CD14-positive monocyte (primary cell): ENCODE results near the gene TM4SF1. TPM values are rescaled to one million over a fixed set of nuclear protein-coding genes. Genes with fewer than 3 reads are reported as not detected.

Experiments used
- DNase-seq, 3 donors: peaks; one replicate each; pipeline ENCODE4 v3.0.0-alpha.2; 2011 to 2022
- H2AFZ ChIP-seq: 2 replicates; pipeline ENCODE4 v1.6.0; 2012; ENCODE audit warnings: mild to moderate bottlenecking, low read depth, low read length, inconsistent platforms; ENCODE audit not compliant: insufficient read depth, poor library complexity, severe bottlenecking
- H3K27ac ChIP-seq, 2 donors: 1 replicate in 1 of 2; 2 replicates in 1 of 2; pipeline ENCODE4 v1.5.1; 2012 to 2013; ENCODE audit warnings: low read length in 2 of 2, control low read depth in 1 of 2, inconsistent platforms in 1 of 2, low read depth in 1 of 2, mild to moderate bottlenecking in 1 of 2
- H3K27me3 ChIP-seq, 2 donors: one replicate each; pipeline versions ENCODE4 v1.6.0 to v1.6.1; 2011 to 2013; ENCODE audit warnings: low read length in 2 of 2; ENCODE audit not compliant: control insufficient read depth in 2 of 2, insufficient read depth in 2 of 2
- H3K36me3 ChIP-seq, 2 donors: replicated peaks in 1 of 2; 1 replicate in 1 of 2; 2 replicates in 1 of 2; pipeline versions ENCODE4 v1.5.1 to v1.6.1; 2012 to 2013; ENCODE audit warnings: low read length in 2 of 2, control low read depth in 1 of 2, inconsistent platforms in 1 of 2, mild to moderate bottlenecking in 1 of 2; ENCODE audit not compliant: insufficient read depth in 2 of 2, control insufficient read depth in 1 of 2
- H3K4me1 ChIP-seq, 2 donors: 1 replicate in 1 of 2; 2 replicates in 1 of 2; pipeline versions ENCODE4 v1.5.1 to v1.6.1; 2012 to 2013; ENCODE audit warnings: low read length in 2 of 2, control low read depth in 1 of 2, inconsistent platforms in 1 of 2, mild to moderate bottlenecking in 1 of 2, moderate library complexity in 1 of 2; ENCODE audit not compliant: insufficient read depth in 2 of 2, control insufficient read depth in 1 of 2
- H3K4me2 ChIP-seq: replicated peaks from 2 replicates; pipeline ENCODE3; 2012; ENCODE audit warnings: low read length, moderate library complexity, mild to moderate bottlenecking; ENCODE audit not compliant: poor library complexity, severe bottlenecking; ENCODE audit errors: extremely low read depth
- H3K4me3 ChIP-seq, 3 experiments: fragments of 200-600 bp in 1 of 3; sonication (generic) in 1 of 3; replicated peaks in 1 of 3; 1 replicate in 2 of 3; 2 replicates in 1 of 3; pipeline ENCODE4 v1.5.1; 2011 to 2013; ENCODE audit warnings: low read length in 3 of 3, mild to moderate bottlenecking in 3 of 3, control low read depth in 2 of 3, low read depth in 2 of 3, inconsistent platforms in 1 of 3, moderate library complexity in 1 of 3
- H3K79me2 ChIP-seq: 2 replicates; pipeline ENCODE4 v1.6.0; 2012; ENCODE audit warnings: mild to moderate bottlenecking, control low read depth, inconsistent platforms, low read length, moderate library complexity; ENCODE audit not compliant: insufficient read depth
- H3K9ac ChIP-seq: 2 replicates; pipeline ENCODE4 v1.6.0; 2017; ENCODE audit warnings: low read length, mild to moderate bottlenecking; ENCODE audit not compliant: insufficient read depth, poor library complexity, severe bottlenecking
- H3K9me3 ChIP-seq, 2 donors: replicated peaks in 1 of 2; 1 replicate in 1 of 2; 2 replicates in 1 of 2; pipeline versions ENCODE4 v1.5.1 to v1.6.1; 2012 to 2013; ENCODE audit warnings: low read length in 2 of 2, control low read depth in 1 of 2; ENCODE audit not compliant: control insufficient read depth in 1 of 2, insufficient read depth in 1 of 2
- H4K20me1 ChIP-seq: 2 replicates; pipeline ENCODE4 v1.6.0; 2012; ENCODE audit warnings: mild to moderate bottlenecking, low read length, control low read depth, moderate library complexity; ENCODE audit not compliant: insufficient read depth
- H3K27ac Mint-ChIP-seq, 7 donors: one replicate each; pipeline ENCODE4 v1.8.0; 2020; ENCODE audit warnings: mild to moderate bottlenecking in 7 of 7, mixed read lengths in 7 of 7, moderate library complexity in 6 of 7, inconsistent platforms in 2 of 7
- H3K27me3 Mint-ChIP-seq, 3 donors: one replicate each; pipeline ENCODE4 v1.8.0; 2021 to 2022; ENCODE audit warnings: low read depth in 3 of 3, mild to moderate bottlenecking in 3 of 3, mixed read lengths in 3 of 3, moderate library complexity in 3 of 3, inconsistent platforms in 1 of 3
- H3K36me3 Mint-ChIP-seq, 2 donors: one replicate each; pipeline ENCODE4 v1.8.0; 2020; ENCODE audit warnings: mixed read lengths in 2 of 2, inconsistent platforms in 1 of 2, mild to moderate bottlenecking in 1 of 2
- H3K4me1 Mint-ChIP-seq: one replicate; pipeline ENCODE4 v1.8.0; 2020; ENCODE audit warnings: mild to moderate bottlenecking, mixed read lengths
- H3K4me3 Mint-ChIP-seq, 2 donors: one replicate each; pipeline ENCODE4 v1.8.0; 2020; ENCODE audit warnings: mild to moderate bottlenecking in 2 of 2, mixed read lengths in 2 of 2, moderate library complexity in 1 of 2
- H3K9me3 Mint-ChIP-seq, 7 donors: one replicate each; pipeline ENCODE4 v1.8.0; 2020 to 2022; ENCODE audit warnings: mixed read lengths in 7 of 7, mild to moderate bottlenecking in 6 of 7, moderate library complexity in 6 of 7, inconsistent platforms in 2 of 7
- WGBS: methylation state at CpG from one replicate; pipeline ENCODE4 v1.1.5; 2013; ENCODE audit warnings: missing lambda C conversion rate; ENCODE audit not compliant: insufficient coverage; 5-methylcytosine and 5-hydroxymethylcytosine counted together
- intact Hi-C, 2 donors: fragments of 100-400 bp; cut with micrococcal nuclease; formaldehyde crosslinking; loops; one replicate each; pipeline versions ENCODE4 v1.15.0 to v1.15.1; 2023
- polyA plus RNA-seq, 3 donors: library from polyadenylated mRNA; depleted of rRNA in 1 of 3; unstranded in 2 of 3; stranded (reverse) in 1 of 3; fragments of 300-500 nt in 2 of 3; fragments of >200 nt in 1 of 3; fragmentation: Illumina TruSeq in 2 of 3; gene quantifications; 1 replicate in 2 of 3; 2 replicates in 1 of 3; pipeline ENCODE4 v1.2.3, GENCODE V29; 2012 to 2021
- TF ChIP-seq, protein P1 (sequence below): fragments of 200-600 bp; IDR thresholded peaks from one replicate; pipeline ENCODE4 v1.8.0; 2022; ENCODE audit warnings: antibody characterized with exemption, mild to moderate bottlenecking

The TM4SF1 gene
- polyA plus RNA-seq, 3 donors = not detected

DNA sequence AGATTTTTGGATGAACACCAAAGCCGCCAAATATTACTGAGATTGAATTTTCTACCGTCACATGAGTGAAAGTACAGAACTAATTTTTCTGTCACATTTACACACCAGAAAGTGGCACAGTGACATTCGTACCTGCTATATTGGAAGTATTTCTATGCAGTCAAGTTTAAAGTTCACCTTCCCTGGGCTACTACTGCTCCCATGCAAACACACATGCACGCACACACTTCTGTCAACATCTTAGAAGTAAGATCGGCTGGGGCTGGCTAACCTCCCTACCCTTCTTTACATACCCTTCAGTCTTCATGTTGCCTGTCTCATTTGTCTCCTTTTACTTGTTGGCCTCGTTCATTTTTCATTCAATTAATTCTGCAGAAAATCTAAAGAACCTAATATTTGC, 19.0 kb upstream of the TM4SF1 start:
- Mint-ChIP-seq H3K36me3 (no peaks in the 10 kb centered on the region), H3K4me1 (peaks cover 11% of the 10 kb centered on the region), H3K27ac (peak overlapping the region in 1 of 7 donors; percentile 27), H3K27me3 (peaks cover 0 to 2% (median 0%) of the 10 kb centered on the region in 3 donors), H3K4me3 (no peak overlapping the region), H3K9me3 (no peaks in the 10 kb centered on the region)
- H3K79me2 ChIP-seq = no peaks in the 10 kb centered on the region
- no peak for DNase-seq
- no peaks in the 10 kb centered on the region for H3K9me3 ChIP-seq
- H3K4me3 ChIP-seq = no peak overlapping the region
- intact Hi-C loops = loop anchor here in 1 of 2 donors (10.0 kb wide), 2 partner anchors 48 to 78 kb away; partner anchors contain the start of gene TM4SF4
- TF ChIP-seq, protein P1, sequence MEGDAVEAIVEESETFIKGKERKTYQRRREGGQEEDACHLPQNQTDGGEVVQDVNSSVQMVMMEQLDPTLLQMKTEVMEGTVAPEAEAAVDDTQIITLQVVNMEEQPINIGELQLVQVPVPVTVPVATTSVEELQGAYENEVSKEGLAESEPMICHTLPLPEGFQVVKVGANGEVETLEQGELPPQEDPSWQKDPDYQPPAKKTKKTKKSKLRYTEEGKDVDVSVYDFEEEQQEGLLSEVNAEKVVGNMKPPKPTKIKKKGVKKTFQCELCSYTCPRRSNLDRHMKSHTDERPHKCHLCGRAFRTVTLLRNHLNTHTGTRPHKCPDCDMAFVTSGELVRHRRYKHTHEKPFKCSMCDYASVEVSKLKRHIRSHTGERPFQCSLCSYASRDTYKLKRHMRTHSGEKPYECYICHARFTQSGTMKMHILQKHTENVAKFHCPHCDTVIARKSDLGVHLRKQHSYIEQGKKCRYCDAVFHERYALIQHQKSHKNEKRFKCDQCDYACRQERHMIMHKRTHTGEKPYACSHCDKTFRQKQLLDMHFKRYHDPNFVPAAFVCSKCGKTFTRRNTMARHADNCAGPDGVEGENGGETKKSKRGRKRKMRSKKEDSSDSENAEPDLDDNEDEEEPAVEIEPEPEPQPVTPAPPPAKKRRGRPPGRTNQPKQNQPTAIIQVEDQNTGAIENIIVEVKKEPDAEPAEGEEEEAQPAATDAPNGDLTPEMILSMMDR = no peak
- no peak overlapping the region for H2AFZ ChIP-seq
- H3K27me3 ChIP-seq = no peaks in the 10 kb centered on the region
- no peak overlapping the region for H3K27ac ChIP-seq
- H3K9ac ChIP-seq = no peak overlapping the region
- no peaks in the 10 kb centered on the region for H3K36me3 ChIP-seq
- H3K4me1 ChIP-seq = peaks cover 10 to 14% of the 10 kb centered on the region in 2 donors
- H3K4me2 ChIP-seq = no peak overlapping the region
- 100% methylated on average over 5 of the region's 6 CpGs for WGBS
- no peaks in the 10 kb centered on the region for H4K20me1 ChIP-seq

DNA sequence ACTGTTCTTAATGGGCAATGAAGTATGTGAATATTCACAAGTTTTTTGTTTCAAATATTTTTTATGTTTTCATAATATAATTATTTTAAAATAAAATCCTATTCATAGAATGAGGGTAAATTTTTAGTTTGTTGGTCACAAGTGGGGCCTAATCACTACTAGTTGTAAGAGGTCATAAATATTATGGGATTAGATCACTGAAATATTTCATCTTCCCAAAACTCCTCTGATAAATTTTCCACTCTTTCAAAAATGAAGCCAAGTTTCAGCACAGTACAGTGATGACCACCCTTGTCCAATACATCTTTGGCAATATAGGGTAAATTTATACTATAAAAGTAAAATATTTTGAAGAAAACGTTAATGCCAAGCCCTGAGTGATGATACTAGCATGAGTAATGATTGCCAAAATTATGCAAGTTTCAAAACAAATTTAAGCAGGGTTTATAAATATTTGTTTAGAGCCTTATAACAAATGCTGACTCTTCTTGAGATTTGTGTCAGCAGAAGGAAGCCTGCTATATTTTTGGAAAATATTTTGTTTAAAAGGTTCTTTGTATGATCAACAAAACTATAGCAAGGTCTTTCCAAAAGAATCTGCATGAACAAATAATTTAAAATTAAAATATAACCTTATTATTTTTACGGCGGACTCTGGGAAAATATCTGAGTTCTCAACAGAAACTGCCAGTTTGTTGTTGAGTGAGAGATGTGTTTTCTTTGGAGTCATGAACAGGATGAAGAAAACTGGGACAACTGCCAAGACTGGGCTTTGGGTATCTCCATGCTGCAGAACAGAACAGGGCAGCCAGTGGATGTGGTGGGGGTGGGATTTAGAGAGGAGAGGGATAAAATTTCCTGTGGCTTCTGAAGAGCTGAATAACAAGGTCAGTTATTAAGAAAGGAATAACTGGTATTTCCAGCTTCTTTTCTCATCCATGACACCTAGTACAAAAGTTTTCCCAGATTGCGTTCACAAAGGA, 17.9 kb upstream of the TM4SF1 start:
- H2AFZ ChIP-seq = no peak overlapping the region

More for the DNA sequence above, 17.9 kb upstream of the TM4SF1 start:
- no peaks in the 10 kb centered on the region for H3K9me3 Mint-ChIP-seq
- no peak overlapping the region for H3K4me3 Mint-ChIP-seq
- H3K27ac Mint-ChIP-seq = peak overlapping the region in 3 of 7 donors; percentile 15 to 82 (median 64)
- WGBS = no CpG with 5 or more reads among the region's 4 CpGs
- no peak overlapping the region for H3K4me3 ChIP-seq
- H3K4me2 ChIP-seq = no peak overlapping the region
- TF ChIP-seq, protein P1 = no peak
- no peaks in the 10 kb centered on the region for H3K9me3 ChIP-seq
- no peaks in the 10 kb centered on the region for H3K36me3 ChIP-seq
- H3K27me3 ChIP-seq = no peaks in the 10 kb centered on the region
- no peaks in the 10 kb centered on the region for H3K79me2 ChIP-seq
- peaks cover 10 to 14% of the 10 kb centered on the region in 2 donors for H3K4me1 ChIP-seq
- peaks cover 11% of the 10 kb centered on the region for H3K4me1 Mint-ChIP-seq
- no peak overlapping the region for H3K9ac ChIP-seq
- peaks cover 0 to 2% (median 0%) of the 10 kb centered on the region in 3 donors for H3K27me3 Mint-ChIP-seq
- no peaks in the 10 kb centered on the region for H4K20me1 ChIP-seq
- no peak overlapping the region for H3K27ac ChIP-seq
- no peak for DNase-seq
- H3K36me3 Mint-ChIP-seq = no peaks in the 10 kb centered on the region
- intact Hi-C loops = loop anchor here in 1 of 2 donors (10.0 kb wide), 2 partner anchors 49 to 79 kb away; partner anchors contain the start of gene TM4SF4
